Parathyroid adenoma (tissue), 2 donors: Measurements from ENCODE around the gene ELL.
A peak's percentile ranks its signal among the peaks of the same experiment; 100 is the strongest.

Source experiments
- H2AFZ ChIP-seq: fragments of 300-600 bp; sonication (generic); one replicate; pipeline ENCODE4 v1.7.0; 2017; ENCODE audit warnings: antibody characterized with exemption, mild to moderate bottlenecking
- H3K27ac ChIP-seq: fragments of 300-600 bp; sonication (generic); one replicate; pipeline ENCODE4 v1.7.0; 2017
- H3K27me3 ChIP-seq: fragments of 300-600 bp; sonication (generic); one replicate; pipeline ENCODE4 v1.7.0; 2017; ENCODE audit warnings: low read length; ENCODE audit not compliant: control insufficient read depth, insufficient read depth
- H3K36me3 ChIP-seq: fragments of 300-600 bp; sonication (generic); one replicate; pipeline ENCODE4 v1.7.0; 2017; ENCODE audit warnings: low read length; ENCODE audit not compliant: control insufficient read depth, insufficient read depth
- H3K4me1 ChIP-seq: fragments of 300-600 bp; sonication (generic); one replicate; pipeline ENCODE4 v1.7.0; 2017; ENCODE audit warnings: control low read depth
- H3K4me2 ChIP-seq: fragments of 300-600 bp; sonication (generic); one replicate; pipeline ENCODE4 v1.7.0; 2017; ENCODE audit warnings: low read length
- H3K4me3 ChIP-seq: fragments of 300-600 bp; sonication (generic); one replicate; pipeline ENCODE4 v1.7.0; 2017; ENCODE audit warnings: low read depth, low read length
- H3K79me2 ChIP-seq: fragments of 300-600 bp; sonication (generic); one replicate; pipeline ENCODE4 v1.7.0; 2017; ENCODE audit warnings: control low read depth
- H3K9ac ChIP-seq: fragments of 300-600 bp; sonication (generic); one replicate; pipeline ENCODE4 v1.7.0; 2017; ENCODE audit warnings: mild to moderate bottlenecking
- H3K9me3 ChIP-seq: fragments of 300-600 bp; sonication (generic); one replicate; pipeline ENCODE4 v1.7.0; 2017; ENCODE audit warnings: low read length; ENCODE audit not compliant: control insufficient read depth
- TF ChIP-seq, protein P1 (sequence below): fragments of 300-600 bp; sonication (generic); IDR thresholded peaks from one replicate; pipeline ENCODE4 v1.7.0; 2017; ENCODE audit warnings: antibody characterized with exemption, mild to moderate bottlenecking
- donor health status: primary hyperparathyroidism.

Gene ELL

GRCh38 chr19:18496980-18497256 lies 25.0 kb downstream of the ELL start:
- TF ChIP-seq, protein P1, sequence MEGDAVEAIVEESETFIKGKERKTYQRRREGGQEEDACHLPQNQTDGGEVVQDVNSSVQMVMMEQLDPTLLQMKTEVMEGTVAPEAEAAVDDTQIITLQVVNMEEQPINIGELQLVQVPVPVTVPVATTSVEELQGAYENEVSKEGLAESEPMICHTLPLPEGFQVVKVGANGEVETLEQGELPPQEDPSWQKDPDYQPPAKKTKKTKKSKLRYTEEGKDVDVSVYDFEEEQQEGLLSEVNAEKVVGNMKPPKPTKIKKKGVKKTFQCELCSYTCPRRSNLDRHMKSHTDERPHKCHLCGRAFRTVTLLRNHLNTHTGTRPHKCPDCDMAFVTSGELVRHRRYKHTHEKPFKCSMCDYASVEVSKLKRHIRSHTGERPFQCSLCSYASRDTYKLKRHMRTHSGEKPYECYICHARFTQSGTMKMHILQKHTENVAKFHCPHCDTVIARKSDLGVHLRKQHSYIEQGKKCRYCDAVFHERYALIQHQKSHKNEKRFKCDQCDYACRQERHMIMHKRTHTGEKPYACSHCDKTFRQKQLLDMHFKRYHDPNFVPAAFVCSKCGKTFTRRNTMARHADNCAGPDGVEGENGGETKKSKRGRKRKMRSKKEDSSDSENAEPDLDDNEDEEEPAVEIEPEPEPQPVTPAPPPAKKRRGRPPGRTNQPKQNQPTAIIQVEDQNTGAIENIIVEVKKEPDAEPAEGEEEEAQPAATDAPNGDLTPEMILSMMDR: no peak
- Histone ChIP-seq H3K36me3 (no peaks in the 10 kb centered on the region), H3K4me1 (peaks cover 19% of the 10 kb centered on the region), H3K79me2 (peaks cover 91% of the 10 kb centered on the region), H3K27ac (no peak overlapping the region), H2AFZ (no peak overlapping the region), H3K9ac (no peak overlapping the region), H3K9me3 (no peaks in the 10 kb centered on the region), H3K4me2 (no peak overlapping the region), H3K27me3 (no peaks in the 10 kb centered on the region), H3K4me3 (no peak overlapping the region)

DNA sequence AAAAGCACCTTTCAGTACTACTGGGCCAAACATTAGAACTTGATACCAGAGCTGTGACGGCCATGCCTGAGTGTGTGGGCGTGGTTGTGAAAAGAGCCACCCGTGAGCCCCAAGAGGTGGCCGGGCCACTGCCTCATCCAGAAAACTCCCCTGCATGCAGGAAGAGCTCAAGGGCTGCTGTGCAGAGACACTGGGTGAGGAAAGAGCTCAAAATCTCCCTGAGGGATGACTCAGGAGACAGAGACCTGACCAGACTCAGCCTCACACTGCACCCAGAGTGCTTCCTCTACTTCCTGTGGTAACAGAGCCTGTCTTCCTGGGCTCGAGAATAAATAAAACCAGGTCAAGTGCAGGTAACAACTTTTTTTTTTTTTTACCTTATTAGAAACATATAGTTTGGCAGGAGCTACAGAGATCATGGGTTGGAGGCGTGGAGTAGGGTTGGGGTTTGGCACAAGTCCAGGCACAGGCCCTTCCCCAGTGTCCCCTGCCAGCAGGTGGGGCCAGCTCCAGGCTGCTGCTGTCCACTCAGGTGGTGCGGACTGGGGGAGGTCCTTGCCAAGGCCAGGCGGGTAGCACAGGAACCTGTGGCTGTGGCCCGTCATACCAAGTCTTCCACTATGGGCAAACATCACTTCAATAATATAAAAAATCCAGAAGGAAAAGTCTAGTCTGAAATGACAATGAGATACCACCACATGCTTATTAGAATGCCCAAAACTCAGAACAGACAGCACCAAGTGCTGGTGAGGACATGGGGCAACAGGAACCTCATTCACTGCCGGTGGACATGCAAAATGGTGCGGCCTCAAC lies 25.5 kb downstream of the ELL start:
- H3K9ac ChIP-seq: no peak overlapping the region
- peaks cover 14% of the 10 kb centered on the region for H3K4me1 ChIP-seq
- TF ChIP-seq, protein P1: peak; percentile 11
- H3K9me3 ChIP-seq: no peaks in the 10 kb centered on the region
- H3K4me3 ChIP-seq: no peak overlapping the region
- peaks cover 90% of the 10 kb centered on the region for H3K79me2 ChIP-seq
- H3K27me3 ChIP-seq: no peaks in the 10 kb centered on the region
- H3K4me2 ChIP-seq: no peak overlapping the region
- H3K27ac ChIP-seq: no peak overlapping the region
- H2AFZ ChIP-seq: no peak overlapping the region
- no peaks in the 10 kb centered on the region for H3K36me3 ChIP-seq

GRCh38 chr19:18495204-18495911 lies 26.5 kb downstream of the ELL start:
- H3K27me3 ChIP-seq: no peaks in the 10 kb centered on the region
- TF ChIP-seq, protein P1: no peak
- no peaks in the 10 kb centered on the region for H3K9me3 ChIP-seq
- no peak overlapping the region for H3K4me2 ChIP-seq
- no peak overlapping the region for H2AFZ ChIP-seq
- H3K79me2 ChIP-seq: peaks cover 93% of the 10 kb centered on the region
- H3K36me3 ChIP-seq: no peaks in the 10 kb centered on the region
- peaks cover 10% of the 10 kb centered on the region for H3K4me1 ChIP-seq
- no peak overlapping the region for H3K9ac ChIP-seq
- no peak overlapping the region for H3K27ac ChIP-seq
- no peak overlapping the region for H3K4me3 ChIP-seq

DNA sequence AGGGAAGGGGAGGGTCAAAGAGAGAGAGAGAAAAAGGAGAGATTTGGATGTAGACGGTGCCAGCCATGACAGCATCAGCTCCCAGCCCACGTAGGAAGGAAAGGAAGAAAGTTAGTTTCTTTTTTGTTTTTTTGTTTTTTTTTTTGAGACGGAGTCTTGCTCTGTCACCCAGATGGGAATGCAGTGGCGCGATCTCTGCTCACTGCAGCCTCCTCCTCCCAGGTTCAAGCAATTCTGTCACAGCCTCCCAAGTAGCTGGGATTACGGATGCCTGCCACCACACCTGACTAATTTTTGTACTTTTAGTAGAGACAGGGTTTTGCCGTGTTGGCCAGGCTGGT lies 27.6 kb downstream of the ELL start:
- Histone ChIP-seq H3K4me1 (peaks cover 10% of the 10 kb centered on the region), H3K27me3 (no peaks in the 10 kb centered on the region), H3K4me3 (no peak overlapping the region), H3K36me3 (no peaks in the 10 kb centered on the region), H3K4me2 (no peak overlapping the region), H3K9me3 (no peaks in the 10 kb centered on the region), H2AFZ (no peak overlapping the region), H3K27ac (no peak overlapping the region), H3K79me2 (peaks cover 93% of the 10 kb centered on the region), H3K9ac (no peak overlapping the region)
- TF ChIP-seq, protein P1: no peak
